Measurements from ENCODE around the gene MAML3. TPM values are rescaled to one million over a fixed set of nuclear protein-coding genes. Genes with fewer than 3 reads are reported as not detected.

The MAML3 gene
- total RNA-seq, 1 donor from 2014 or later: 24.8 TPM

Other genes with a start within 250 kb of the MAML3 start
- 49.4 to 52.9 TPM (median 52.5 TPM) in 3 replicates for gene SCOC, start 219.5 kb upstream of the MAML3 start, total RNA-seq

Data from mesothelial cell of epicardium (in vitro differentiated cells).